Measurements from ENCODE around the gene STRIP2.
"Not testable (repeated sequence)": the region's sequence is repeated elsewhere in the genome, so short reads cannot be mapped to it uniquely, and the experiment has no call there.

Gene STRIP2

DNA sequence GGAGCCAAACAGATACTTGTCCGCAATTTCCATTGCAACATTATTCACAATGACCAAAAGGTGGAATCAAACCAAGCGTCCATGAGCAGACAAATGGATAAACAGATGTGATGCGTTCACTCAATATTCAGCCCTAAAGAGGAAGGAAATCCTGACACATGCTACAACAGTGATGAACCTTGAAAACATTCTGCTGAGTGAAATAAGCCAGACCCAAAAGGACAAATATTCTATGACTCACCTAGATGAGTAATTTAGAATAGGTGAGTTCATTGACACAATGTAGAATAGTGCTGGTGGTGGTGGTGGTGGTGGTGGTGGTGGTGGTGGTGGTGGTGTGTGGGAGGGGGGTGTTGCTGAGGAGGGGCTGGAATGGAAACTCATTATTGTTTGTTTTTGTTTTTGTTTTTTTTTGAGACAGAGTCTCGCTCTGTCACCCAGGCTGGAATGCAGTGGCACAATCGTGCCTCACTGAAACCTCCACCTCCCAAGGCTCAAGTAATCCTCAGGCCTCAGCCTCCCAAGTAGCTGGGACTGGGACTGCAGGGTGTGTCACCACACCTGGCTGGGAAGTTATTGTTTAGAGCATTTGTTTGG, 96.7 kb downstream of the STRIP2 start:
- DNase-seq (ENCODE audit: low spot score): no peak

DNA sequence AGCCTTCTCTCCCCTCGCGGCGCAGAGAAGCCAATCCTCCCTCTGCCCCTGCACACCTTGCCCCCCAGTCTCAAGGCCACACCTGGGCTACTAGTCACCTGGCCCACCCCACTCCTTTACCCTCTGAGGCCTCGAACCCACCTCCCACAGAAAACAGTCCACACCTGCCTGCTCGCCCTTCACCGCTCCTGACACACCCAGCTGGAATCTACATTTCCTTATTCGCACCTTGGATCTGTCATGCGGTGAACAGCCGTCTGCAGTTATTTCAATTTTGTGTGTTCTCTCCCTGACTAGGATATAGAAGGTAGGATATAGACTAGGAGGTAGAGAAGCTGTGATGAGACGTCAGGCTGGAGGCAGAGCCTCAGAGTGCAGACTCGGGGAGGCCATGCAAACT, 97.5 kb downstream of the STRIP2 start:
- DNase-seq (ENCODE audit: low spot score): no peak

- DNase-seq (ENCODE audit: low spot score): no peak
Measured at GRCh38 chr7:129532375-129532774, 98.1 kb downstream of the STRIP2 start.

DNA sequence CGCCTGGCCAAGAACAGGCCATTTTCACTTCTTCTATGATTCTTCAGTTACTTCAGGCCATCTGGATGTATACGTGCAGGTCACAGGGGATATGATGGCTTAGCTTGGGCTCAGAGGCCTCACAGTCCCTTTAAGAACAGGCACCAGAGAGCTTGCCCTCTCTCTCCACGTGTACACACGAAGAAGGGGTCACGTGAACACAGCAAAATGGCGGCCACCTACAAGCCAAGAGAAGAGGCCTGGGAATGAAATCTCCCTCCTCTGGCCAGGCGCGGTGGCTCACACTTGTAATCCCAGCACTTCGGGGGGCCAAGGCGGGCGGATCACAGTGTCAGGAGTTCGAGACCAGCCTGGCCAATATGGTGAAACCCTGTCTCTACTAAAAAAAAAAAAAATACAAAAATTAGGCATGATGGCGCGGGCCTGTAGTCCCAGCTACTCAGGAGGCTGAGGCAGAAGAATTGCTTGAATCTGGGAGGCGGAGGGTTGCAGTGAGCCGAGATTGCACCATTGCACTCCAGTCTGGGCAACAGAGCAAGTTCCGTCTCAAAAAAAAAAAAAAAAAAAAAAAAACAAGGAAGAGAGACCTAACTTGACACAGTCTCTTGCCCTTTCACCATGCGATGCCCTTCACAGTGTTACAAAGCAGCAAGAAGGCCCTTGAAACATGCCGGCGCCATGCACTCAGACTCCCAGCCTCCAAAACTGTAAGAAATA, 100.5 kb downstream of the STRIP2 start:
- DNase-seq (ENCODE audit: low spot score): not testable (repeated sequence)

- DNase-seq (ENCODE audit: low spot score): no peak
Measured at GRCh38 chr7:129535896-129536295, 101.7 kb downstream of the STRIP2 start.

DNA sequence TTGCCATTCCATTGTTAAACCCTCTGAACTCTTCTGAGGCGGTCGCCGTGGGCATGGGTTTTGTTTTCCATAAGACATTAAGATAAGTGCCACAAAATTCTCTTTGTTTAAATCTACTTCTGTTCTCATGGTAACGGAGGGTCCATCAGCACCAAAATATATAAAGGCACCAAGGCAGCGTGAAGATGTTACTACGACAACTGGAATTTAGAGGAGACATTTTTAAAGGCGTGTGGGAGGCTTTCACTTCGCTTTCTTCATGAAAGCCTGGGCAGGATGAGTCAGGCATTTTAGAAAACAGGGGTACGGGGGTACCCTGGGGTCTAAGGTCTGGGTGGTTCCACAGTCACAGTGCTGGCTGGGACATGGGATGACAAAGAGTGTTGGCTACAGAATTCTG, 102.1 kb downstream of the STRIP2 start:
- no peak for DNase-seq (ENCODE audit: low spot score)

Measured in HuH-7.5 (cell line).